ENCODE results near the gene TMEM120B.

- no peak for TF ChIP-seq FOXA1 (IDR thresholded peaks at IDR 0.05)
- no peak for TF ChIP-seq HDGF (IDR thresholded peaks at IDR 0.05; ENCODE audit: borderline replicate concordance)
- no peak for TF ChIP-seq ARNT (IDR thresholded peaks at IDR 0.05)
- TF ChIP-seq ELF4 (IDR thresholded peaks at IDR 0.05), result no peak
Measured at GRCh38 chr12:121793838-121794533, 81.4 kb downstream of the TMEM120B start.
